Measurements from ENCODE around the gene ANKS1B.
"Not testable (repeated sequence)": the region's sequence is repeated elsewhere in the genome, so short reads cannot be mapped to it uniquely, and the experiment has no call there.

The ANKS1B gene

DNA sequence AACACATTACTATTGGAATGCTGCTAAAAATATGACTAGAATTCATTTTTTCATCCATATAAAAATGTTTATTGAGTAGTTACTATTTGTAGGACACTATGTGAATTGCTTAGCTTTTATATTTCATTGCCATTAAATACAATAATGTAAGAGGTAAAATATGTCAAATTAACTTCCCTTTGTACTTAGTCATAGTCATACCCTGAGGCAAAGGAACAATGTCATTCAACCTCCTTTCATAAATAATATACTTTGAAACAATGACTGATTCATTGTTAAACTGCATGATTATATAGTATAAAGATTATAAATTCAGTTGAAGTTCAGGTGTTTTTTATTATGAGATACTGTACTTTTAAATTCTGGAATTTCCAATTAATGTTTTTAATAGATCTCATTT, 232.0 kb downstream of the ANKS1B start:
- DNase-seq: no peak

DNA sequence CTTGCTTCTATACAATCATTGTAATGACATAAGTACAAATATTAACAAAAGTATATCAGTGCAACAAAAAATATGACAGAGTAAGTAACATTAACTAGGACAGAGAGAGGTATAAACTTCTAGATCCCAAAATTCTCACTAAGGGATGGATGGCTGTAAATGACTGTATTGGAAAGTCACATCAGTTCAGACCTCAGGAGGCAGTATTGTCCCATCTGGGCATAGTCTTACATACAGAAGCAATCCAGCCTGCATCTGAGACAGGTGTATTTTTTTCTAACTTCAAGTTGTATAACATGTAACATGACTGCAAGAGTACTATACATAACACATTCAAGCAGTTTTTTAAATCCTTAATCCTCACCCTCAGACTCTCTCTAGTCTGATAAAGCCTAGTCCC, 238.2 kb downstream of the ANKS1B start:
- no peak for DNase-seq

DNA sequence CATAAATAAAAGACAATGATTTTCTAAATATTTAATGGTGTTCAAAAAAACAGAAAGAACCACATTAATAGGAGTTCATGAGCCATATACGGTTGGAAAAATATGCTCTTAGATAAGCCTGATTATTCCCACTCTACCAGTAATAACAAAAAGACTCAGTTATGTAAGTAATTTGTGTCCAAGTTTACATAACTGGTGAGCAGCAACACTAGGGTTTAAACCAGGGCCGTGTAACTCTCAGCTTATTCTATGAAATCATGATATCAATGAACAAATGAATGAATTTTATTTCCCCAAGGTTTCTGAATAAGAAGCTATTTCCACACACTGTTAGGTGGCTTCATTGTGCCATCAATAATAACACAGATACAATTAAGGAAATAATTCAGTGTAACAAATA, 238.8 kb downstream of the ANKS1B start:
- no peak for DNase-seq

DNA sequence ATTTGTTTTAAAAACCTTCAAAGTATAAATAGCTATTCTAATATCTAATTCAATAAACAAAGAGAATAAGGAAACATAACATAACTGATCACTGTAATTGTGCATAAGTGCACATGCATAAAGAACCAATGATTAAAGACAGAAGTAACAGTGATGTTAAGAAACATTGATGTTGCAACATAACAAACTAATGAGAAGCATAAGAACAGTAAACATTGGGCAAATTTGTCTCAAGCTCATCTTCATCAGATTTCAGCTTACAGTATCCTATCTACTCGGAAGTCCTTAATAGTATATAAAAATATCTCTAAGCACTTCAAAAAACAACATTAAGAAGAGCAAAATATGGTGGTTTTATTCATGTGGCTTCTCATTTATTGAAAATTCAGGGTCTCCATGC, 239.6 kb downstream of the ANKS1B start:
- DNase-seq: no peak

DNA sequence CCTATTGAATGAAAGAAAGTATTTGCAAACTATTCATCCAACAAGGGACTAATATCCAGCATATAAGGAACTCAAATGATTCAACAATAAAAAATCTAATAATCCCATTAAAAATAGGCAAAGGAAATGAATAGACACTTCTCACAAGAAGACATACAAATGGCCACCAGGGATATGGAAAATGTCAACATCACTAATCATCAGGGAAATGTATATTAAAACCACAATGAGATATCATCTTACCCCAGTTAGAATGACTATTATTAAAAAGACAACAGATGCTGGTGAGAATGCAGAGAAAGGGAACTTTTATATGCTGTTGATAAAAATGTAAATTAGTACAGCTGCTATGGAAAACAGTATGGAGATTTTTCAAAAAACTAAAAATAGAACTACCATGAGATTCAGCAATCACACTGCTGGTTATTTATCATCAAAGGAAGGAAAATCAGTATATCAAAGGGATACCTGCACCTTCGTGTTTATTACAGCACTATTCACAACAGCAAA, 247.9 kb downstream of the ANKS1B start:
- DNase-seq: no peak

DNA sequence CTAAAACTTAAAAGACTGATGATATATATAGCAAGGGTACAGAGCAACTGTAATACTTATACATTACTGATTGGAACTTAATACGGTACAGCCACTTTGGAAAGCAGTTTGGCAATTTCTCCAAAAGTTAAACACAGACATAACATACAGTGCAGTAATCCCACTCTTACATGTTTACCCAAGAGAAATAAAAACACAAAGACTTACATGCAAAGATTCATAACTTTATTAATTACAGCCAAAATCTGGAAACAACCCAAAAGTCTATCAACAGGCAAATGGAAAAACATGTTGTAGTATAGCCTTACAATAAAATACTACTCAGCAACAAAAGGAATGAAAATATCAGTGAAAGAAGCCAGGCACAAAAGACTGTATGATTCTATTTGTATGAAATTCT, 252.6 kb downstream of the ANKS1B start:
- DNase-seq: no peak

DNA sequence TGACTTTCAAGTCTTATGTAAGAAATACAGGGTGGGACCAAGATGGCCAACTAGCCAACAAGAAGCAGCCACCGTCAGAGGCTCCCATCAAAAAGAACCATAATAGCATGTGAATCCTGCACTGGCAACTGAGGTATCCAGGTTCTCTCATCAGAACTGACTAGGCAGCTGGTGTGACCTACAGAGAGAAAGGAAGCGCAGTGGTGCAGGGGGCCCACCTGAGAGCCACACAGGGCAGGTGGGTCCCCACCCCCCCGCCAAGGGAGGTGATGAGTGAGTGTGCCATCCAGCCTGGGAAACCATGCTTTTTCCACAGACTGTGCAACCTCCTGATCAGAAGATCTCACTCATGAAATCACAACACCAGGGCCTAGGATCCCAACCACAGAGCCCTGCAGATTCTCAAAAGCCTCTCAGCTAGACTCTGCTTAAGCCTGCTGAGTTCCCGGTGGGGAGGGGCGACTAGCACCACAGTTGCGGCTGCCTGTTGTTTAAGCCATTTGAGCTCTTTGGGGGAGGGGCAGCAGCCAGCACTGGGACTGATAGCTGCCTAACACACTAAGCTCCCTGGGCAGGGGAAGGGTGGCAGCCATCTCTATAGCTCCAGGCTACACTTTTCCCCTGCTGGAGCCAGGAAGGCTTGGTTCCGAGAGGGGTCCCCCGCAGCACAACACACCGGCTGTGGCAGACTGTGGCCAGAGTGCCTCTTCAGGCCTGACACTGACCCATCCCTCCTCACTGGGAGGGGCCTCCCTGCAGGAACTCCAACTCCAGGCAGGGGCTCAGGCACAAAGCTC, 261.8 kb downstream of the ANKS1B start:
- DNase-seq: no peak

DNA sequence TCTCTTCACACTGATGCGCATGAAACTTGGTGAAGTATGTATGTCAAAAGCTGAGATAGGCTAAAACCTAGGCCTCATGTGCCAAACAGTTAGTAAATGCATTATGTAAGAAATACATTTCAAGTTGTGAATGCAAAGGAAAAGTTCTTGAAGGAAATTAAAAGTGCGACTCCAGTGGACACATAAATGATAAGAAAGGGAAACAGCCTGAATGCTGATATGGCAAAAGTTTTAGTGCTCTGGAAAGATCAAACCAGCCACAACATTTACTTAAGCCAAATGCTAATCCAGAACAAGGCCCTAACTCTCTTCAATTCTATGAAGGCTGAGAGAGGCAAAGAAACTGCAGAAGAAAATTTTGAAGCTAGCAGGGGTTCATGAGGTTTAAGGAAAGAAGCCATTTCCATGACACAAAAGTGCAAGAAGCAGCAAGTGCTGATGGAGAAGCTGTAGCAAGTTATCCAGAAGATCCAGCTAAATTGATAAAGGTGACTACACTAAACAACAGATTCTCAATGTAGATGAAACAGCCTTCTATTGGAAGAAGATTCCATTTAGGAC, 262.9 kb downstream of the ANKS1B start:
- DNase-seq: no peak

DNA sequence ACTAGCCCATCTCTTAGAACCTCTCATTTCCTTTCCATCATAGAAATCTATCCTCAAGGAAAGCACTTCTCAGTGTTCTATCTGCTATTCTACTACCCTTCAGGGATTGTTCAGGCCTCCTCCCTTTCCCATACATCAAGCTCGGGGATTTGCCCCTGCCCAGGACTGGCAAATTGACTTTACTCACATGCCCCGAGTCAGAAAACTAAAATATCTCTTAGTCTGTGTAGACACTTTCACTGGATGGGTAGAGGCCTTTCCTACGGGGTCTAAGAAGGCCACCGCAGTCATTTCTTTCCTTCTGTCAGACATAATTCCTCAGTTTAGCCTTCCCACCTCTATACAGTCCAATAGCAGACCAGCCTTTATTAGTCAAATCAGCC, 264.7 kb downstream of the ANKS1B start:
- not testable (repeated sequence) for DNase-seq

DNA sequence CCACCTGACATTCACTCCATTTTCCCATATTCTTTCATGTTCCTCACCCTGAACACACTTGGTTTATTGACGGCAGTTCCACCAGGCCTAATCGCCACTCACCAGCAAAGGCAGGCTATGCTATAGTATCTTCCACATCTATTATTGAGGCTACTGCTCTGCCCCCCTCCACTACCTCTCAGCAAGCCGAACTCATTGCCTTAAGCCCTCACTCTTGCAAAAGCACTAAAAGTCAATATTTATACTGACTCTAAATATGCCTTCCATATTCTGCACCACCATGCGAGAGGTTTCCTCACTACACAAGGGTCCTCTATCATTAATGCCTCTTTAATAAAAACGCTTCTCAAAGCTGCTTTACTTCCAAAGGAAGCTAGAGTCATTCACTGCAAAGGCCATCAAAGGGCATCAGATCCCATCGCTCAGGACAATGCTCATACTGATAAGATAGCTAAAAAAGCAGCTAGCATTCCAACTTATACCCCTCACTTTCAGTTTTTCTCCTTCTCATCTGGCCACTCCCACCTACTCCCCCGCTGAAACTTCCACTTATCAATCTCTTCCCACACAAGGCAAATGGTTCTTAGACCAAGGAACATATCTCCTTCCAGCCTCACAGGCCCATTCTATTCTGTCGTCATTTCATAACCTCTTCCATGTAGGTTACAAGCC, 265.2 kb downstream of the ANKS1B start:
- not testable (repeated sequence) for DNase-seq

DNA sequence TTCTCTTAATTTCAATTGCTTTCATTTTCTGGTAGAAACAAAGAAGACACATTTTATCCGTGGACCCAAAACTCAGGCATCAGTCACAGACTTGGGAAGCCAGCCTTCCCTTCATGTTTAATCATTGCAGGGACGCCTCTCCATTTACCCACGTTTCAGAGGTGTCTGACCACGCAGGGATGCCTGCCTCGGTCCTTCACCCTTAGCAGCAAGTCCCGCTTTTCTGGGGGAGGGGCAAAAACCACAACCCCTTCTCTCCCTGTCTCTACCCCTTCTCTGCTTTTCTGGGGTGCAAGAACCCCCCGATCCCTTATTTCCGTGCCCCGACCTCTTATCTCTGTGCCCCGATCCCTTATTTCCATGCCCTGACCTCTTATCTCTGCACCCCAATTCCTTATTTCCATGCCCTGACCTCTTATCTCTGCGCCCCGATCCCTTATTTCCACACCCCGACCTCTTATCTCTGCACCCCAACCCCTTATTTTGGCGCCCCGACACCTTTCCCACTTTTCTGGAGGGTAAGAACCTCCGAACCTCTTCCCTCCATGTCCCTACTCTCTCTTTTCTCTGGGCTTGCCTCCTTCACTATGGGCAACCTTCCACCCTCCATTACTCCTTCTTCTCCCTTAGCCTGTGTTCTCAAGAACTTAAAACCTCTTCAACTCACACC, 268.8 kb downstream of the ANKS1B start:
- not testable (repeated sequence) for DNase-seq

DNA sequence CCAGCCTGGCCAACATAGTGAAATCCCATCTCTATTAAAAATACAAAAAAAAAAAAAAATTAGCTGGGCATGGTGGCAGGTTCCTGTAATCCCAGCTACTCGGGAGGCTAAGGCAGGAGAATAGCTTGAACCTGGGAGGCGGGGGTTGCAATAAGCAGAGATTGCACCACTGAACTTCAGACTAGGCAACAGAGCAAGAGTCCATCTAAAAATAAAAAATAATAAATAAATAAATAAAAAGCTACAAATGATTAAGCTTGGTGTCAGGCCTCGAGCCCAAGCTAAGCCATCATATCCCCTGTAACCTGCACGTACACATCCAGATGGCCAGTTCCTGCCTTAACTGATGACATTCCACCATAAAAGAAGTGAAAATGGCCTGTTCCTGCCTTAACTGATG, 269.8 kb downstream of the ANKS1B start:
- not testable (repeated sequence) for DNase-seq

DNA sequence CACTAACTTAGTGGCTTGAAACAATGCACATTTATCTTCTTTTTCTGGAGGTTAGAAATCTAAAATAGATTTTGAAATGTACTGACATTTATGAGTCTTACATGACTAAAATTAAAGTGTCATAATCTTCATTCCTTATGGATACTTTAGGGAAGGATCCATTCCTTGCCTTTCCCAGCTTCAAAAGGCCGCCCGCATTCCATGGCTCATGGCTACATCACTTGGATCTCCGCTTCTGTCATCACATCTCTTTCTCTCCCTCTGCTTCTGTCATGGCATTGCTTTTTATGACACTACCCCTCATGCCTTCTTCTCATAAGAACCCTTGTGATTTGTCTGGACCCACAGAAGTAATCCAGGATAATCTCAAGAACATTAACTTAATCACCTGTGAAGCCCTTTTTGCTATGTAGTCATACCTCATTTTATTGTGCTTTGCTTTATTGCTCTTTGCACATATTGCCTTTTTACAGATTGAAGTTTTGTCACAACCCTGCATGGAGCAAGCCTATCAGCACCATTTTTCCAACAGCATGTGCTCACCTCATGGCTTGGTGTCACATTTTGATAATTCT, 270.7 kb downstream of the ANKS1B start:
- no peak for DNase-seq

DNA sequence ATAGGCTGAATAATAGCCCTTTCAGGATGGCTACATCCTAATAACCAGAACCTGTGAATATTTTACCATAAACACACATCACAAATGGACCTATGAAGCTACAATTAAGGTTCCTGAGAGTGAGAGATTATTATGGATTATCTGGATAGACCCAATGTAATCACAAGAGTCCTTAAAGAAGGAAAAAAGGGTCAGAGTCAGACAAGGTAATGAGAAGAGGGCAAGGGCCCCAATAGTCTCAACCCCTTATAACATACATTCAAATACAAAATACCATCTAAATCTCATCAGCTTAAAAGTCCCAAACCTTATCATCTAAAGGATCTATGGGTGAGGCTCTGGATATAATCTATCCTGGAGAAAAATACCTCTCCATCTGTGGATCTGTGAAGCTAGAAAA, 272.5 kb downstream of the ANKS1B start:
- no peak for DNase-seq

DNA sequence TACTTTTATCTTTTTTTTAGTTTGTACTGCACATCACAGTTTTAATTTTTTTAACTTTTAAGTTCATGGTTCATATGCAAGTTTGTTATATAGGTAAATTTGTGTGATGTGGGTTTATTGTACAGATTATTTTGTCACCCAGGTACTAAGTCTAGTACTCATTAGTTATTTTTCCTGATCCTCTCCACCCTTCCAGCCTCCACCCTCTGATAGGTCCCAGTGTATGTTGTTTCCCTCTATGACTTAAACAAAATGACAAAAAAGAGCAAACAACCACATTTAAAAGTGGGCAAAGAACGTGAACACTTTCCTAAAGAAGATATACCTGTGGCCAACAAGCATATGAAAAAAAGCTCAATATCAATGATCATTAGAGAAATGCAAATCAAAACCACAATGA, 273.5 kb downstream of the ANKS1B start:
- DNase-seq: no peak

DNA sequence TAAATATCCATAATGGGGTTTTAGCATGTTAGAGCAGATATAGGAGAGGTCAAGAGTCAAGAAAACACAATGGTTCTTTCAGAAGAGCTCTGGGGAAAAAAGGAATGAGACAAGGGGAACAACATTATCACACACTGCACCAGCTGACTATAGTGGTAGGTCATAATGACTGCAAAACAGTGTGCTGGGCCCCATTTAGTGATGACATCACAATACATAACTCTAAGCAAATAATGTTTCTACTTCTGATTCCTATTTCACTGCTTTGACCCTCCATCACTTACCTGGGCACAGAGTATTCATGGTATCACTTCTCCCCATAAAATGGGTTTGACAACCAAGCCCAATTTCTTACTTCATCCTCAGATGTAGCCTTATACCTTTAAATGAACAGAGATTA, 275.1 kb downstream of the ANKS1B start:
- DNase-seq: no peak

DNA sequence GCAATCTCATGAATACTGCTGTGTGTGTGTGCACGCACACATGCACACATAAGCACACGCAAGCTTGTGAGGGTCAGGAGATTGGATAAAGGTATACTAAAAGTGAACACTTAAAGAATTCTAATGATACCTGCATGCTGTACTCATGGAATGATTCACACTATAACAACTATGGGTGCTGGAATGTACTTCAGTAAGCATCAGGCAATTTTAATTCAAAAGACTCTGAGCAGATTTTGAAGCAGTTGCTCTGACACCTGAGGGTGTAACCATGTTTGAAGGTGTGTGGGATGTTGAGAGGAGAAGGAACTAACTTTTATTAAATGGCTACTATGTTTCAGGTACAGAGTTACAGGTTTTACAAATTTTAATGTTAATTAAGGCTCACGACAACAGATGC, 275.6 kb downstream of the ANKS1B start:
- no peak for DNase-seq

DNA sequence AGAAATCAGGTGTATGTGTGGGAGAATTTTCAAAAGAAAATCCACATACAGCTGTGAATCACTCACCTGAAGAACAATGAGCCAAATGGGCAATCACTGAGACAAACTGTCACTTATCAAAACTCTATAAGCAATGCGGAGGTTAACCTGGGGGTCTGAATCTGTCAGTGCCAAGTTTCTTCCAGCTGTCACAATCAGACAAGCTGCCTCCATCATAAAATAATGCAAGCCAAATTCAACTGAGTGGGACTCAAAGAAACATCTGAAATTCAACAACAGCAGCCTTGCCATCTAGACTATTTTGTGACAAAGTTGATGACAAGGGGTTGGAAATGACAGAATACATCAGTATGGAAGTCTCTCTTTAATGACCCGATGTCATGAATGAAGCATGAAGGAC, 276.9 kb downstream of the ANKS1B start:
- no peak for DNase-seq

DNA sequence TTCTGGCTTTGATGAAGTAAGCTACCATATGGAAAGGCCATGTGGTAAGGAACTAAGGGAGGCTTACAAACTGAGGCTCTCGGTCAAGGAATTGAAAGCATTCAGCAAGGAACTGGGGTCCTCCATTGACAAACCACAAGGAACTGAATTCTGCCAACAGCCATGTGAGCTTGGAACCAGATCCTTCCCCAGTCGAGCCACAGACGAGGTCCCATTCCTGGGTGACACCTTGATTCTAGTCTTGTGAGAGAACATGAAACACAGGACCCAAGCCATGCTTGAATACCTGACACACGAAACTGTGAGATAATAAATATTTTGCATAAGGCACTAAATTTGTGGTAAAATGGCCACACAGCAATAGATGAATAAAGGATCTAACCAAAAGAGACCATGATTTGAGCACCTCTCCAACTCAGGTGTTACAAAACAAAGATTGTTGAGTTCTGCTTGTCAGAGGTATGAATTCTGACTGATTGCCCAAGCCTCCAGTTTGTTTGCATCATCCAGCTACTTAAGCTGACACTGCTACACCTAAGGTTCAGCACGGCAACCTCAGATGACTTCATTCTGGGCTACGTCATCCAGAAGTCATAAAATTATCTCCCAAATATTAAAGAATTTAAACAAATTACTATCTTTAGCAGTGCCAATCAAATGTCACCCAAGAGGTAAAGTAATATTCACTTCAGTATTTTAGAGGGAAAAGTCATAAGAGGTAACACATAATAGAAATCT, 277.8 kb downstream of the ANKS1B start:
- no peak for DNase-seq

DNA sequence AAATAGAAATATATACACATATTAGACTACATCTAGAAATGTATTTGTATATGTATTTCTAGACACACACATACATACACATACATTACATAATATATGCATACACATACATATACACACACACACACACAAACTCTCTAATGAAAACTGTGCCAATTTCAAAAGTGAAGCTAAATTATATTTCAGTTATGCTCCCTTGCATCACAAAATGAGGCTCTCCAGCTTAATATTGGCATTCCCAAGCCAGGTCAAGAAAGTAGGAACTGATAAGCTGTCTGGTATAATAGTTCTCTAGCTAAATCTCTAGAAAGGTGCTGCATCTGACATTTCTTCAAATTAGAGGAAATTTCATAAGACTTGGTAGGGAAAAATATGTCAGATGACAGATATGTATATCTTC, 280.3 kb downstream of the ANKS1B start:
- DNase-seq: no peak

DNA sequence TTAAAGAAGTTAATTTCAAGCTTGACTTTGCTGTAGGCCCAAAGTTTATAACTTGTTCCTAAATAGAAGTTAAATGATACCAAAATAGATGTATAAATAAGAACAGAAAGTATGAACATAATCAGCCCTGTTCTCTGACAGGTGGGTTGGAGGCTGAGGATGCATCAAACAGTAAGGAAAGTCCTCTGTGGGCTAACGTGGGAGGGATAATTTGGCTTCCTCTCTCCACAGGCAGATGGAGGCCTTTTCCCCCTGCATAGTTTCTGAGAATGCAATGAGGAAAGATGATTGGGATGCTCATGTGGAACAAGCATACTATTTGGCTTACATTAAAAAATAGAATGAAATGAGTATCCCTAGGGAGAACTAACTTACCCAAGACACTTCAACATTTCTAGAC, 280.7 kb downstream of the ANKS1B start:
- DNase-seq: no peak

DNA sequence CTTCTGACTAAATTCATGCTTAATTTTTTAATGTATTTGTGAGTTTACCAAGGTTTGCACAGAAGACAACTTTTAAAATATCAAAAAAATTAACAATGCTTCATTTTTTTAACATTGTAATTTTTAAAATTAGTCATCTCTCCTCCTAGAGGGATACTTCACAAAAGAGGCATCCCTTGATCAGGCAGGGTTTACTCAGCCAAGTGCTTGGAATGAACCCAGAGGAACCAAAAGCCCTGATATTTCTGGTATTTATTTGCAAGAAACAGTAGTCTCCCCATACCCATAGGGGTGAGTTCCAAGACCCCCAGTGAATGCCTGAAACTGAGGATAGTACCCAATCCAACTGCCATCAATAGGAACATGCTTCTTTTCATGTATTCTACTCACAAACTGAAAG, 284.7 kb downstream of the ANKS1B start:
- no peak for DNase-seq

Measured in T-helper 9 cell (primary cell).